Measurements from ENCODE around the gene HMG20B.

DNA sequence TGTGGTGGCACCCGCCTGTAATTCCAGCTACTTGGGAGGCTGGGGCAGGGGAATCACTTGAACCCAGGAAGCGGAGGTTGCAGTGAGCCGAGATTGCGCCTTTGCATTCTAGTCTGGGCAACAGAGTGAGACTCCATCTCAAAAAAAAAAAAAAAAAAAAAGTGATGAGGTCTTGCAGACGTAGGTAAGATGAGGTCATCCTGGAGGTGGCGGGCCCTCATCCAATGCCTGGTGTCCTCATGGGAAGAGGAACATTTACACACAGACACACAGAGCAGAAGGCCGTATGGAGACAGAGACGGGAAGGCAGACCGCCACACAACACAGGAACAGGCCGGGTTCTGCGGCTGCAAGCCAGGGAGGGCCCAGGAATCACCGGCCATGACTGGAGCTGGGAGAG is 49.5 kb downstream of the HMG20B start:
- TF ChIP-seq, protein P1, sequence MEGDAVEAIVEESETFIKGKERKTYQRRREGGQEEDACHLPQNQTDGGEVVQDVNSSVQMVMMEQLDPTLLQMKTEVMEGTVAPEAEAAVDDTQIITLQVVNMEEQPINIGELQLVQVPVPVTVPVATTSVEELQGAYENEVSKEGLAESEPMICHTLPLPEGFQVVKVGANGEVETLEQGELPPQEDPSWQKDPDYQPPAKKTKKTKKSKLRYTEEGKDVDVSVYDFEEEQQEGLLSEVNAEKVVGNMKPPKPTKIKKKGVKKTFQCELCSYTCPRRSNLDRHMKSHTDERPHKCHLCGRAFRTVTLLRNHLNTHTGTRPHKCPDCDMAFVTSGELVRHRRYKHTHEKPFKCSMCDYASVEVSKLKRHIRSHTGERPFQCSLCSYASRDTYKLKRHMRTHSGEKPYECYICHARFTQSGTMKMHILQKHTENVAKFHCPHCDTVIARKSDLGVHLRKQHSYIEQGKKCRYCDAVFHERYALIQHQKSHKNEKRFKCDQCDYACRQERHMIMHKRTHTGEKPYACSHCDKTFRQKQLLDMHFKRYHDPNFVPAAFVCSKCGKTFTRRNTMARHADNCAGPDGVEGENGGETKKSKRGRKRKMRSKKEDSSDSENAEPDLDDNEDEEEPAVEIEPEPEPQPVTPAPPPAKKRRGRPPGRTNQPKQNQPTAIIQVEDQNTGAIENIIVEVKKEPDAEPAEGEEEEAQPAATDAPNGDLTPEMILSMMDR (IDR thresholded peaks at IDR 0.05) = no peak
- TF ChIP-seq EZH2 (IDR thresholded peaks at IDR 0.05) = no peak
- no peak for TF ChIP-seq EZH2phosphoT487 (IDR thresholded peaks at IDR 0.05)
